Peyer's patch (tissue), 4 donors: ENCODE data around the gene OAS2. TPM values are rescaled to one million over a fixed set of nuclear protein-coding genes. Genes with fewer than 3 reads are reported as not detected.

Source experiments
- DNase-seq, 3 donors: peaks; one replicate each; pipeline ENCODE4 v3.0.0-alpha.2; 2017 to 2019
- H3K27ac ChIP-seq, 4 donors: fragments of 200-600 bp; sonication (generic); one replicate each; pipeline ENCODE4 v1.5.1; 2016 to 2019
- H3K27me3 ChIP-seq, 2 donors: fragments of 200-600 bp; sonication (generic); one replicate each; pipeline ENCODE4 v1.5.1; 2019
- H3K36me3 ChIP-seq, 3 donors: fragments of 200-600 bp; sonication (generic); one replicate each; pipeline ENCODE4 v1.5.1; 2016 to 2019
- H3K4me1 ChIP-seq, 4 donors: fragments of 200-600 bp; sonication (generic); one replicate each; pipeline ENCODE4 v1.5.1; 2016 to 2019
- H3K4me3 ChIP-seq, 4 donors: fragments of 200-600 bp; sonication (generic); 1 replicate in 3 of 4; 2 replicates in 1 of 4; pipeline ENCODE4 v1.5.1; 2016 to 2019; ENCODE audit warnings: mild to moderate bottlenecking in 1 of 4
- H3K9me3 ChIP-seq, 4 donors: fragments of 200-600 bp; sonication (generic); one replicate each; pipeline ENCODE4 v1.5.1; 2016 to 2019; ENCODE audit warnings: mild to moderate bottlenecking in 1 of 4
- CTCF ChIP-seq, 6 experiments: fragments of 450-650 bp in 4 of 6; fragments of 200-600 bp in 2 of 6; sonication (generic) in 1 of 6; IDR thresholded peaks; one replicate each; pipeline ENCODE4 v1.5.1; 2017 to 2019; ENCODE audit warnings: antibody characterized with exemption in 6 of 6, mild to moderate bottlenecking in 3 of 6, moderate library complexity in 1 of 6
- POLR2A ChIP-seq, 2 donors: fragments of 450-650 bp; IDR thresholded peaks; one replicate each; pipeline ENCODE4 v1.5.1; 2017; ENCODE audit warnings: antibody characterized with exemption in 2 of 2, mild to moderate bottlenecking in 2 of 2, moderate library complexity in 2 of 2
- total RNA-seq, 4 donors: library from RNA; depleted of rRNA; stranded (reverse); fragments of >200 nt; gene quantifications; one replicate each; pipeline ENCODE4 v1.1.0, GENCODE V29; 2016

The OAS2 gene
- total RNA-seq, 4 donors from 2014 or later, result 1.3 to 18.2 (median 3.5) TPM

- H3K36me3 ChIP-seq, result no peaks in the 10 kb centered on the region
- no peak overlapping the region for H3K27ac ChIP-seq
- H3K27me3 ChIP-seq, result no peaks in the 10 kb centered on the region
- TF ChIP-seq CTCF (IDR thresholded peaks at IDR 0.05) (no peak), POLR2A (IDR thresholded peaks at IDR 0.05) (no peak)
- no peaks in the 10 kb centered on the region for H3K4me1 ChIP-seq
- DNase-seq, result no peak
- no peak overlapping the region for H3K4me3 ChIP-seq
- no peaks in the 10 kb centered on the region for H3K9me3 ChIP-seq
Observed at GRCh38 chr12:113022563-113023297, 44.4 kb downstream of the OAS2 start.

- H3K4me3 ChIP-seq, result no peak overlapping the region
- H3K4me1 ChIP-seq, result no peaks in the 10 kb centered on the region
- no peak overlapping the region for H3K27ac ChIP-seq
- no peak for TF ChIP-seq CTCF (IDR thresholded peaks at IDR 0.05)
- TF ChIP-seq POLR2A (IDR thresholded peaks at IDR 0.05), result no peak
- no peaks in the 10 kb centered on the region for H3K36me3 ChIP-seq
- no peaks in the 10 kb centered on the region for H3K27me3 ChIP-seq
- no peak for DNase-seq
- H3K9me3 ChIP-seq, result no peaks in the 10 kb centered on the region
Observed at GRCh38 chr12:113027726-113028125, 49.4 kb downstream of the OAS2 start.

- Histone ChIP-seq H3K4me3 (no peak overlapping the region), H3K9me3 (no peaks in the 10 kb centered on the region), H3K4me1 (no peaks in the 10 kb centered on the region), H3K36me3 (no peaks in the 10 kb centered on the region), H3K27me3 (no peaks in the 10 kb centered on the region), H3K27ac (no peak overlapping the region)
- peak in 2 of 3 donors; percentile 22 to 48 for DNase-seq
- no peak for TF ChIP-seq POLR2A (IDR thresholded peaks at IDR 0.05)
- TF ChIP-seq CTCF (IDR thresholded peaks at IDR 0.05), result peak; percentile 42 to 79 (median 76)
Observed at GRCh38 chr12:113030875-113031525, 52.7 kb downstream of the OAS2 start.

GRCh38 chr12:113039911-113040445, 61.7 kb downstream of the OAS2 start:
- no peaks in the 10 kb centered on the region for H3K9me3 ChIP-seq
- TF ChIP-seq POLR2A (IDR thresholded peaks at IDR 0.05), result no peak
- TF ChIP-seq CTCF (IDR thresholded peaks at IDR 0.05), result no peak
- H3K27ac ChIP-seq, result no peak overlapping the region
- H3K36me3 ChIP-seq, result no peaks in the 10 kb centered on the region
- H3K27me3 ChIP-seq, result no peaks in the 10 kb centered on the region
- no peaks in the 10 kb centered on the region for H3K4me1 ChIP-seq
- no peak for DNase-seq
- no peak overlapping the region for H3K4me3 ChIP-seq

GRCh38 chr12:113040722-113041171, 62.4 kb downstream of the OAS2 start:
- Histone ChIP-seq H3K36me3 (no peaks in the 10 kb centered on the region), H3K27ac (no peak overlapping the region), H3K9me3 (no peaks in the 10 kb centered on the region), H3K27me3 (no peaks in the 10 kb centered on the region), H3K4me3 (no peak overlapping the region), H3K4me1 (no peaks in the 10 kb centered on the region)
- TF ChIP-seq POLR2A (IDR thresholded peaks at IDR 0.05) (no peak), CTCF (IDR thresholded peaks at IDR 0.05) (no peak)
- peak in 1 of 3 donors; percentile 67 for DNase-seq
